HUDEP-2 (cell line): ENCODE data around the gene KIF9.
A peak's percentile ranks its signal among the peaks of the same experiment; 100 is the strongest.
"Not testable (repeated sequence)": the region's sequence is repeated elsewhere in the genome, so short reads cannot be mapped to it uniquely, and the experiment has no call there.

Experiments
- DNase-seq, 76 experiments: peaks; one replicate each; lab custom pipeline; 2025; ENCODE audit not compliant: unreplicated experiment in 76 of 76; lab: John Stamatoyannopoulos, UW

The KIF9 gene

DNA sequence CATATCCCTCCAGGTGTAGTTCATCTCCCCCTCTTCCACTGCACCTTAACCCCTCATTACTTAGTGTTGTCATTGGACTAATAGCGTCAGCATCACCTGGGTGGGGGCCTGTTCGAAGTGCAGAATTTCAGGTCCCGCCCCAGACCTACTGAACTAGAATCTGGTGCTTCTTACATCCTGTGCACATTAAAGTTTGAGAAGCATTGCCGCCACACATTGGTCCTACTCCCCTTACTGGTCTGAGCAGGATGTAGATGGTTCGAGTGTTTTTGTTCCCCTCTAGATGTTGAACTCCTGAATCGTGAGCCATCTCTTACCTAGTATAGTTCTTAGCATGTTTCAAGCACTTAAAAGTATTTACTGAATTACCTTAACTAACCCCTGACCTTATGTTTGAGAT, 13.4 kb upstream of the KIF9 start:
- no peak for DNase-seq

DNA sequence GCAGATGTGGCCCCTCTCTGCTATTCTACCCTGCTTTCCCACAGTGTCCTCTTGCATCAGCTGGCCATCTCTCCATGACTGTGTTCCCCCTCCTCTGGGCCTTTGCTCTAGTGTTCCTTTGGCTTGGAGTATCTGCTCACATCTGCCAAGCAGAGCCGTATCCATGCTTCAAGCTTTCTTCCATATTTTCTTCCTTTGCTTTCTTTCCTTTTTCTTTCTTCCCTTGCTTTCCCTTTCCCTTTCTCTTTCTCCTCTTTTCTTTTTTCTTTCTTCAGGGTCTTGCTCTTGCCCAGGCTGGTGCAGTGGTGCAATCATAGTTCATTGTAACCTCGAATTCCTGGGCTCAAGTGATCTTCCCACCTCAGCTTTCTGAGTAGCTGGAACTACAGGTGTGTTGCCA, 12.7 kb upstream of the KIF9 start:
- no peak for DNase-seq

DNA sequence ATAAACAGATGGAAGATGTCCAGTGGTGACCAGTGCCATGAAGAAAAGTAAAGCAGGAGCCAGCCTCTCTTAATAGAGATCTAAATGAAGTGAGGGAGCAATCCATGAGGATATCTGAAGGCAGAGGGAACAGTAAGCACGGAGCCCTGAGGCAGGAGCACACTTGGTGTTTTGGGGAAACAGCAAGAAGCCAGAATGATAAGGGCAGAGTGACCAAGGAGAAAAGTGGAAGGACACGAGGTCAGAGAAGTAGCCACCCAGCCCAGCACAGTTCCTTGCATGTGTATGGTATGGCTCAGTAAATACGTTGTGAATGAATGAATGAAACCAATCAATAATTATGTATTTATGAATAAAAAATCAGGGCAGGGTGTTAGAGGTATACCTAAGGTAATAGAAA, 11.8 kb upstream of the KIF9 start:
- DNase-seq: no peak

DNA sequence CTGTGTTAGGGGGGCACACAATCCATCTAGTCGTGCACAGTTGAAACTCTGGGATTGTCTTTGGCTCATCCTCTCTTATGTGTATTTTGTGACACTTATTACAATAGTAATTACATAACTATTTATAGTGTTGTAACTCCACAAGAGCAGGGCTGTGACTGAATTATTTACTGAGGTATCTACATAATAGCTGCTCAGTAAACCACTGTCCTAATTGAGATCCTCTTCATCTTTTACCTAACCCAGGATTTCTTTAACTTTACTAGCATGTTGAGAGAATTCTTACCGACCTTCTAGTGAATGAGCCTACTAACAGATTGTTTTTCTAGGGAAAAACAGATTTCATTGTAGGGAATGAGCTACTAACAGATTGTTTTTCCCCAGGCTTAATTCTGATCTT, 11.2 kb upstream of the KIF9 start:
- no peak for DNase-seq

DNA sequence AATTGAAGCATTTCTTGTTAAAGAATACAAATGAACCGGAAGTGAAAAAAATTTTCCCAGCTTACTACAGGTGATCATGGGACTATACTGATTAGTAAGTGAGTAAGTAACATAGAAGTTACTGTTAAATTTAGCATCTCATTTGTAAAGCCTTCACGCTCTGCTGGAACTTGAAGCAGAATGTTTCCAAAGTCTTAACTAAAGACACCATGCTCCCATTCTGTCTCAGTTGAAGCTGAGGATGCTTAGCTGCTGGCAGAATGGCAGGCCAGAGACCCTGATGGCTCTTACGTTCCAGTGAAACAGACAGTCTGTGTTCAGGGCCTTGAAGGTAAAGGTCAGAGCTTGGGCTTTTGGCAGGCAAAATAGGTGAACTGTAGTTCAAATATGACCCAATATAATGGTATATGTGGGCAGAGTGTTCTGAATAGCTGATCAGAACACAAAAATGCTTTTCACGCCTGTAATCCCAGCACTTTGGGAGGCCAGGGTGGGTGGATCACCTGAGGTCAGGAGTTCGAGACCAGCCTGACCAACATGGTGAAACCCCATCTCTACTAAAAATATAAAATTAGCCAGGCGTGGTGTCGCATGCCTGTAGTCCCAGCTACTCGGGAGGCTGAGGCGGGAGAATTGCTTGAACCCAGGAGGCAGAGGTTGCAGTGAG, 9.3 kb upstream of the KIF9 start:
- DNase-seq: not testable (repeated sequence)

DNA sequence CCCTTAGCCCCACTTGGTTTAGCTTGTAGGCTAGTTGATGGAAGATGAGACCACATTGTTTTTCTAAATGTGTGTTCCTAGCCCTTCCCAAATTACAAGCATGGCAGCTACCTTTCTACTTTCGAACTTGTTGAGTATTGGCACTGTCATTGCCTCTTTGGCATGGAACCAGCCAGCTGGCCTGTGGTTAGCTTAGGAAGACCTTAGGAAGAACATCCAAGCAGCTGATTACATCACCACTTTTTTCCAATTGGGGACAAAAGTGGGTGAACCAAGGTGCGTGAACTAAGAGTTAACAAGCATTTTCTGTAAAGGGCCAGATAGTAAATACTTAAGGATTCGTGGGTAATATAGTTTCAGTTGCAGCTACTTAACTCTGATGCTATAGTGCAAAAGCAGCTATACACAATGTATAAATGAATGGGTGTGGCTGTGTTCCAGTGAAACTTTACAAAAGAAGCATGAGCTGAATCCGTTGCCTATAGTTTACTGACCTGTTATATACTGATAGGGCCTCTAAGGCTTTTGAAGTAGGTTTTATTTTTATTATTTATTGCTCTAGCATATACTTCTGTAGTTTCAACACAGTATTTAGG, 8.7 kb upstream of the KIF9 start:
- peak in 4 of 76 experiments; percentile 7 to 26 (median 12) for DNase-seq

DNA sequence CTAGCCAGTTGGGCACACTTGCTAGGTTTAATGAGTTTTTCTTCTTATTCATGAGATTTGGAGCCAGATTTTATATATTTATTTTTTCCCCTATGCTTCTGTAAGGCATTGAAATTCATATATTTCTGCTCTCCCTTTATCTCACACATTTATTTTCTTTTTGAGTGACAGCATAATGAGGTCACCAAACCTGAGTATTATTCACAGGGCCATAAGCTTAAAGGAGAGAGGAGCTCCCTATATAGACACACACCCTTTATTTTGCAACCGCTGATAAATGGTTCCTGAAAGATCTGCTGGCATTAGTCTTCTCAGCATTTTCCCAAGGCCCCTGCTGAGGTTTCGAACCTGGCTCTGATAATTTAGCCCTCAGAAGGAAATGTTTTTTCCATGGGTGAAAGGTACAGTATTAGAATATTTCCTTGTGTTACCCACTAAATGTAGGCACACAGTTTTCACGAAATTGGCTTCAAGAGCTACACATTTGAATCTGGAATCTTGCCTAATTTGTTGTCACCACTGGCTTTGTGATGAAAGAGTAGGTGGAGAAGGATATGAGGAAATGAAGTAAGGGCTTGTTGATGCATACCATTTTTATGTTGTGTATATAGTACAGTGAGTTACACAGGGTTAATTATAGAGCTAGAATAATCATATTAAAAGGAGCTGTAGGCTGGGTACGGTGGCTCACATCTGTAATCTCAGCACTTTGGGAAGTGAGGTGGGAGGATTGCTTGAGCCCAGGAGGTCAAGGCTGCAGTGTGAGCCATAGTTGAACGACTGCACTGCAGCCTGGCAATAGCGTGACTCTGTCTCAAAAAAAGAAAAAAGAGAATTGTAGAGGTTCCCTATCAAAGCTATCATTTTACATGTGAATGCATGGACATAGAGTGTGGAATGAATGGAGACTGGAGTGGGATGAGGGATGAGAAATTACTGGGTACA, 6.6 kb upstream of the KIF9 start:
- DNase-seq: no peak

DNA sequence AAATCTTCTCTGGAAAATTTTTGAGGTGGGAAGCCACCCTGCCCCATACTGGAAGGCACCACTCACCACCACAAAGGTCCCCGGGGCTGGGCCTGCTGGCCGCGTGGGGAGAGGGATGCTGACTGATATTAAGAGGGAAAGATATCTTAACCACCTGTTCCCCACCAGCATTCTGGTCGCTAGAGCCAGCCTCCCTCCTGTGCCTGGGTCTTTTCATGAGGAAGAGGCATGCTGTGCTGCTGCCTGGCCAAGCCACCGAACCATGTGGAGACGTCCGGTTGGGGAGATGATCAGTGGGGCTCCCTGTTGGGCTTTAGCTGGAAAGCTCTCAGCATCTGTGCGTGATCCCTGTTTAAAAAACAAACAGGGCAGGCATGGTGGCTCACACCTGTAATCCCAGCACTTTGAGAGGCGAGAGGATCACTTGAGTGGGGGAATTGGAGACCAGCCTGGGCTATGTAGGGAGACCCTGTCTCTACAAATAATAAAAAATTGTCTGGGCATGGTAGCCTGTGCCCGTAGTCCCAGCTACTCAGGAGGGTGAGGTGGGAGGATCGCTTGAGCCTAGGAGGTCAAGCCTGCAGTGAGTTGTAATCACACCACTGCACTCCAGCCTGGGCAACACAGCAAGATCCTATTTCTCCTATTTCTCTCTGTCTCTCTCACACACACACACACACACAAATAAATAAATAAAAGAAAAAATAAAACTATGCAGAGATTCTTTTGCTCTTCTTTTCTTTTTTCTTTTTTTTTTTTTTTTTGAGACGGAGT, 1.2 kb upstream of the KIF9 start:
- peak in 13 of 76 experiments; percentile 4 to 33 (median 19) for DNase-seq

DNA sequence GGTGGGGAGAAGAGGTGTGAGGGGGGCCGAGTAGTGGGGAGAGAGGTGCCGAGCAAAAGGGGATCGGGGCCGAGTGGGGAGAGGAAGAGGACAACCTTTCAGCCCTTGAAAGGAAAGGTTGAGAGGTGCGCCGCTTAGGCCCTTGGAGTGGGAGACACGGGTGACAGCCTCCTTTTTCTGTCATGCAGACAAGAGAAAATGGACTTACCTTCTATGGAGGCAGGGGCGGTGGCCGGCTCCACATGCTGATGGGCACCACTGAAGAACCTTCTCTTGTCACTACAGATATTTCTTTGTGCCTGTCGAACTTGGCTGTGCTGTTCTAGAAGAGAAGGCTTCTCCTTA, 566 bp upstream of the KIF9 start:
- peak in 8 of 76 experiments; percentile 16 to 33 (median 26) for DNase-seq

DNA sequence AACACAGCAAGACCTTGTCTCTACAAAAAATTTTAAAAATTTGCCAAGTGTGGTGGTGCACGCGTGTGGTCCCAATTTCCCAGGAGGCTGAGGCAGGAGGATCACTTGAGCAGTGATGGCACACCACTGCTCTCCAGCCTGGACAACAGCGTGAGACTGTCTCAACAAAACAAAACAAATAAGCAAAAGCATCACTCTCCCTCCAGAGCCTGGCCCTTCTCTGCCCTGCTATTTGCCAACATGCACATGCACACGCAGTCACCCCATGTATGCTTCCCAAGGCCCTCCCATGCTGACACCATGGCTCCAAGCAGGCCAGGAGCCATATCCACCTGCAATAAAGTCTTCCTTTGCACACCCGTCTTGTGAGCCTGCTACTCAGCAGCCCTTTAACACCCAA, 2.1 kb downstream of the KIF9 start:
- no peak for DNase-seq

DNA sequence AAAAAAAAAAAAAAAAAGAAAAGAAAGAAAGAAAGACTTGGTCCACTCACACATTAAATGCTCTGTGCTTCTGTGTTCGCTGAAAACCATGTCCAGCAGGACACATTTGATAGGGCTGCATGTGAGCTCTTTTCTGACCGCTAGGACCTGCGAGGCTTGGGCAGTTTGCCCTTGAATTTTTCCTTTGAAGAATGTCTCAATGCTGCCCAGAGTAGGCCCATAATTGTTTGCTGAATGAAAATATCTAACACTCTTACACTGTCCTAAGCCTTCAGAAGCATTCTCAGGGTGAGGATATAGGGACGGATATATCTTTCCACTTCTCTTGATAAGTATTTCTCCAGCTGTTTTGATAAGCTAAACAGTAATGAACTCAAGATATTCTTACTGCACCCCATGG, 6.0 kb downstream of the KIF9 start:
- no peak for DNase-seq

DNA sequence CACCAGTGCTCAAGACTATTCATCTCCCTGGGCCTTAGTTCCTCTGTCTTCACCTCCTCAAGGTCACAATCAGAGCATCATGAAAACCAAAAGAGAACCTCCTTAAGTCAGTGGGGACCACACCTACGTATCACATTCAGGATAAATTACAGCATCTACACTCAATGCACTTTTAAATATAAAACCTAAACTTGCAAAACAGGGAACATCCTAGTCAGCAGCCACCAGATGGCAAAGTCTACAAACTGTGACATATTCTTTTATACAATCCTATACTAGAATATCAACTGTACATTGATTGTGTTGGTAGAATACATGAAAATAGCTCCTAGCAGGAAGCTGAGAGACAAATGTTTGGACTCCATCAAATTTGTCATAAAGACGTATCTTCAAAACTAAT, 7.9 kb downstream of the KIF9 start:
- DNase-seq: no peak

DNA sequence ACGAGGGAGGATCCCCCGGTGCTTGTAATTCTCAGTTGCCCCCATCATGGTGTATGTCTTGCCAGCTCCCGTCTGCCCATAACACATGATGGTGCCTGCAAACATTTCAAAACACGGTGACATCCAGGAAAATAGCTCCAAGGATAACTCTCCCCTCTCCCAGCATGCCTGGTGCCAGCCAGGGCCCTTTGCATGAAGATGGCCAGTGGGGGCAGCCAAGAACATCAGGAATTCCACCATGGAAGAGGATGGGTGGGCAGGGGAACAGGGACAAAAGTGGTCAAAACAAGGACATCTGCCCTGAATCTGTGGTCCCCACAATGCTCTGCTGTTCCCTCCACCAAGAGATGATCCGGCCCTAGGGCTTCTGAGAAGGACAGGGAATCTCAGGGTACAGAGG, 9.0 kb downstream of the KIF9 start:
- DNase-seq: no peak

DNA sequence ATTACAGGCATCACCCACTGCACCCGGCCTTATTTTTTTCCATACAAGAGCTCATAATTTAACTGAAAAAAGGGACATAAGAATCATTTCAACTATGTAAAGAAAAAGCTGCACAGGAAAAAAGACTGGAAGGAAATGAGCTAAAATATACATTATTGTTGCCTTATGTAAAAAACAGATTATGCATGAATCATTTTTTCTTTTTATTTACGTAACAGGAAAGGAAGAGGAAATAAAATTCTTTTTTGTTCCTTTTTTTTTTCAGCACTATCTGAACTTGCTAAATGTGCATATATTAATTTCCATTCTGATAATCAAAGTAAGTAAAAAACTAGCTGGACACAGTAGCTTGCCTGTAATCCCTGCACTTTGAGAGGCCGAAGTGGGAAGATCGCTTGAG, 12.1 kb downstream of the KIF9 start:
- DNase-seq: no peak

DNA sequence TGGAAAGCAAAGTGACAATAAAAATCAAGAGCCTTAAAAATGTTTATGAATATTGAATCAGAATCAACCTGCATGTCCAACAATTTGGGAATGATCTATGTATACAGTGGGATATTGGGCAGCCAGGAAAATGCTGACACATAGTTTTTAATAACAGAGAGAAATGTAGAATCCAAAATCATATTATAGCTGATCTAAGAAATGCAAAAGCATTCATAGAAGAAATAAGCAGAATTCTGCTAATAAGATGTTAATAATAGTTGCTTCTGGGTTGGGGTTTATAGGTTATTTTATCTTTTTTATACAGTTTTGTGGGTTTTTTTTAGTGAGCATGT, 15.1 kb downstream of the KIF9 start:
- no peak for DNase-seq

DNA sequence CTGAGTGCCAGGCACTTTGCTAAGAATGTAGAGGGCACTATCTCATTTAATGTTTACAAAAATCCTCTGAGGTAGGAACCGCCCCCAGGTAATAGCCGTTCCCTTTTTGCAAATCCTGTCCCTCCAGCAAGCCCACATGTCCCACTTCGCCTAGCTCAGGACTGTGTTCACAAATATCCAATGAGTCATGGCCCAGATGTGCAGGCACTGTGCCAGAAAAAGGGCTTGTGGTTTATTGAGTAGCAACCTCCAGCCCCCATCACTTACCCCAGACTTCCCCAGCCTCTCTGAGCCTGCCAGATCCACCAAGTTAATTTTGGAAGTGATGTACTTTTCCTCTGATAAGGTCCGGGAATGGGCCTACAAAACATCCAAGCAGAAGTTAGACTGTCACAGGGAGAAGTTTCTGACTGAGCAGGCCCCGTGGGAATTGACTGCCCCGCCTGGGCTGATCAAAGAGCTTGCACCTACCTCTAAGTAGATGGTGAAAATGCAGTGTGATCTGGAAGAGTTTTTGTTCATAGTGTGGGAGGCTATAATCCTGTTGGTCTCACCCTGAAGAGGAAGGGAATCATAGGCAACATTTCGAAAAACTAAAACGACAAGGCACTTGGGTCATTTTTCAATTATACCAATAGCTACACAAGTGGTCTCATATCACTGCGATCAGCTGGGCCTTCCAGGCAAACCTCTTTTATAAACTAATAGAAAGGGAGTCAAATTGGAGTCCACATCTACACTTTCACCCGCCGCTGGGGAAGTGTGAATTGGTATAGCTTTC, 15.7 kb downstream of the KIF9 start:
- peak in 68 of 76 experiments; percentile 7 to 84 (median 54) for DNase-seq

DNA sequence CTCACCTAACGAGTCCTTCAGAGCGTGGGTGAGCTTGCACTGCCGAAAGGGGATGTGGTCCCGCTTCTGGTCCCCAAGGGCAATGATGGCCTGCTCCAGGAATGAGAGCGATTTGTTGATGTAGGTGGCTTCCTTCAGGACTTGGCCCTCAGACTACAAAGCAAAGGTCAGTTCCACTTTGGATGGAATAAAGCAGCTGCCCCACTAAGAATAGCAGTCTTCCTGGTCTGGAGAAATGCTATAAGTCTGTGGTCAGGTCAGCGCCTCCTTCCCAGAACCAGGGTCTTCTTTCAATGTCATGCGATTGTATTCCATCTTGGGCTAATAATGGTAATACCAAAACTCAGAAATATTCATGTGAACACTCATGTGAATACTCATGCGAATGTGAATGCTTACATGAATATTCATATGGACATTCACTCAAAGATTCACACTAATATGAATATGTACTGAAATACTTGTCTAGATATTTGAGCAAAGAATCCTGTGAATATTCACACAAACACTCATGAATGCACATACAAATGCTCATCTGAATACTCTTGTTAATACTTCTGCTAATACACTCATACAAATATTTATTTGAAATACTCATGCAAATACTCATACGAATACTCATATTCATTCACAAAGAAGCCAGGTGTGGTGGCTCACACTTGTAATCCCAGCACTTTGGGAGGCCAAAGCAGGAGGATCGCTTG, 16.7 kb downstream of the KIF9 start:
- no peak for DNase-seq

DNA sequence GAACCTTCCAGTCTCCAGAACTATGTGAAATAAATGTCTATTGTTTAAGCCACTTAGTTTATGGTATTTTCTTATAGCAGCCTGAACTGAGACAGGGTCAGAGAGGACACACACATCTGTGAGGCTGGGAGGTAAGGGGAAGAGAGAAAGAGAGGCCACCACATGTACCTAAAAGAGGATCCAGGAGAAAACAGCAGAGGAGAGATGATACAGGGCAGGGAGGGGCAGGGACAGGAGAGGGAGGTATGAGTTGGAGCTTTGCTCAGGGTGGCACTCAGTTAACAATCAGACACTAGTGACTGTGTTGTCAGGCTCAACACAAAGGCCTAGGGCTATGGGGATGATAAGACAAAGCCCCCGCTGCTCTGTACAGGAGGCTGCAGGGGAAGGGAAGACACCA, 17.6 kb downstream of the KIF9 start:
- no peak for DNase-seq

DNA sequence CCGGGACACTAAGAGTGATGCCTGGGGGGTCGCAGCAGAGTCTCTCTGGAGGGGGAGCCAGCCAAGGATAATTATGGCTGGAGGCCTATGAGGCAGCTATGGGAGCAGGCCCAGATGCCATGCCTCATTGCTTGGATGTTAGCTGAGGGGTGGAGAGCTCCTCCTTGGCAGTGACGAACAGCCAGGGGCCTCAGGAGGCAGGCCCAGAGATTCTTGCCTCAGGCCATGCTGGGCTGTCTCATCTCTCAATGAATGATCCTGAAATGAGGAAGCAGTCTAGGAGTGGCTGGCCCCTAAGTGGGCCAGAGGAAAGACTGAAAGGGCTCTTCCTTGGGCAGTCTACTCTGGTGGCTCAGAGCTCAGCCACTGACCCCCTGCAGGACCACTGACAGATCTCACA, 21.3 kb downstream of the KIF9 start:
- DNase-seq: no peak

DNA sequence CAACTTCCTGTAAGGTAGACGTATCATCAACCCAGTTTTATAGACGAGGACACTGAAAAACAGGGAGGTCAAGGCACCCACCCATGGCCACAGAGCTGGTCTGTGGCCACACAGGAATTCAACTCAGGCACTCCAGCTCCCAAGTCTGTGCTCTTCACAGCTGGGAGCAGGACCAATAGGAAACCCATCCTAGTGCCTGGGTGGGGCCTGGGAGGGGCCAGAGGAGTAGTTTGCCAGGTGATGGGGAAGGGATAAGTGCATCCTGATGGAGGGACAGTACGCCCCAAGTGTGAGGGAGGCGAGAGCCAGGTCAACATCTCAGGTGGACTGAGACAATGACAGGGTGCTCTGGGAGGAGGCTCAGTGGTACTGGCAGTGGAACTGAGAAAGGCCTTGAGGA, 22.0 kb downstream of the KIF9 start:
- no peak for DNase-seq
